ENCODE measurements around the gene PPP2R5A.
"Not testable (repeated sequence)": the region's sequence is repeated elsewhere in the genome, so short reads cannot be mapped to it uniquely, and the experiment has no call there.

PPP2R5A gene

GRCh38 chr1:212355230-212355969 is 70.2 kb downstream of the PPP2R5A start:
- no peak for DNase-seq (ENCODE audit: low read depth in 3 of 3)

DNA sequence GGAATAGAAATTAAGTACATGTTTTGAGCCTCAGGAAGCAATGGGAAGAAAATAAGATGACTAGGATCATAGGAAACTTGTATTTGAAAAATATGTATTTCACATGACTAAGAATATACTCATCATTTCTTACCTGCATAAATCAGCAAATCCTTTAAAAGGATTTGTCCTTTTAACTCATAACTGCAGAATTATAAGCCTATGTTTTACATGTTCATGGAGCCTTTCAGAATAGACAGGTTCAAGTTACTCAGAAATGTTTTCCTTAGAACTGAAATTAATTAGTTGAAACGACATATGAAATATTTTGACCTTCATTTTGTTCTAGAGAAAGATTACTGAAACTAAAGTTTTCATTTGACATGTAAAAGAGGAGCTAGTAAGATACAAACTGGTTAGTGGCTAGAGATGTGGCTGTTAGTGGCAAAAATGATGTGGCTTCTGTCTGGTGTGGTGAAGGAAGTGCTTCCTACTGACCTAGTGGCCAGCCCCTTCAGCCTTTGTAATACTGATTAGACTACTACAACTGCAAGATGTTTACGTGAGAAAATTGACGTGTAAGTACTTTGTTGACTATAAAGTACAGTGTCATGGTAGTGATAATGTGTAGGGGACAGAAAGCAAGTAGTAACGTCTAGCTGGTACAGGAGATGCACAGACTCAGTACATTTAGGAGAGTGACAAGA is 74.7 kb downstream of the PPP2R5A start:
- DNase-seq (ENCODE audit: low read depth in 3 of 3), result peak in 1 of 3 donors; percentile 1

DNA sequence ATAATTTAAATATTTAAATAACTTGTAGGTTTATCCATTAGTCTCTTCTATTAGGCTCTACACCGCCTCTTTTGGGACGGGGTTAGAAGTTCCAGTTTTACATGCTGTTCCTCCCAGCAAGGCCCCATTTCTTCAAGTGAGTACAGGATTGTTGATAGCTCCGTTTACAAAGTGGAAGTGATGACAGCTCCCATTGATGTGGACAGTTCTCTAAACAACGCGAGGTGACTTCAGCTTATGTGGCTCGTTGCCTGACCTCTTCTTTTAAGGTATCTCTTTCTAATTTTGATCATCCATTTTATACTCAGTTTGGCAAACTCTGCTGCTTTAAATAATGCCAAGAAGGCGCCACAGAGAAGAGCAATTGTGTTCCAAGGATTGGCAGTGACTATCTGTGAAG is 79.8 kb downstream of the PPP2R5A start:
- DNase-seq (ENCODE audit: low read depth in 3 of 3), result no peak

DNA sequence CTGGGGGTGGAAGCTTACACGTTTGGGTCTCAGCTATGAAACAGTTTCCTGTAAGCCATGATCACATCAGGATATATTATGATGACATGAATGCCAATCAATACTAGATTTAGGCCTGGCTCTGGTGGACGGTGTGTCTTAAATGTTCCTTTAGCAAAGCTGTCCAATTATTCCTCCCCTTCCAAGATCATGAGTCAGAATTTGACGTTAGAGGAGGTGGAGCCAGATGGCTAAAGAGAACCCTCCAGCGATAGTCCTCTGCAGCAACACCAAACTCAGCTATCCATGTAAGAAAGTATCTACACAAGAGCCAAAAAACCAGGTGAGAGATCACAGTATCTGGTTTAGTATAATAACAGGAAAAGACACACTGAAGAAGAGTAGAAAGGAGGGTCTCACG is 81.7 kb downstream of the PPP2R5A start:
- DNase-seq (ENCODE audit: low read depth in 3 of 3), result no peak

- DNase-seq (ENCODE audit: low read depth in 3 of 3), result no peak
These were observed 82.4 kb downstream of the PPP2R5A start for GRCh38 chr1:212367474-212368072.

GRCh38 chr1:212368073-212368484 is 82.9 kb downstream of the PPP2R5A start:
- peak; percentile 22 to 50 (median 24) for DNase-seq (ENCODE audit: low read depth in 3 of 3)

- no peak for DNase-seq (ENCODE audit: low read depth in 3 of 3)
These were observed 90.8 kb downstream of the PPP2R5A start for GRCh38 chr1:212375986-212376385.

- no peak for DNase-seq (ENCODE audit: low read depth in 3 of 3)
These were observed 92.4 kb downstream of the PPP2R5A start for GRCh38 chr1:212377644-212378043.

GRCh38 chr1:212379366-212379765 is 94.2 kb downstream of the PPP2R5A start:
- no peak for DNase-seq (ENCODE audit: low read depth in 3 of 3)

DNA sequence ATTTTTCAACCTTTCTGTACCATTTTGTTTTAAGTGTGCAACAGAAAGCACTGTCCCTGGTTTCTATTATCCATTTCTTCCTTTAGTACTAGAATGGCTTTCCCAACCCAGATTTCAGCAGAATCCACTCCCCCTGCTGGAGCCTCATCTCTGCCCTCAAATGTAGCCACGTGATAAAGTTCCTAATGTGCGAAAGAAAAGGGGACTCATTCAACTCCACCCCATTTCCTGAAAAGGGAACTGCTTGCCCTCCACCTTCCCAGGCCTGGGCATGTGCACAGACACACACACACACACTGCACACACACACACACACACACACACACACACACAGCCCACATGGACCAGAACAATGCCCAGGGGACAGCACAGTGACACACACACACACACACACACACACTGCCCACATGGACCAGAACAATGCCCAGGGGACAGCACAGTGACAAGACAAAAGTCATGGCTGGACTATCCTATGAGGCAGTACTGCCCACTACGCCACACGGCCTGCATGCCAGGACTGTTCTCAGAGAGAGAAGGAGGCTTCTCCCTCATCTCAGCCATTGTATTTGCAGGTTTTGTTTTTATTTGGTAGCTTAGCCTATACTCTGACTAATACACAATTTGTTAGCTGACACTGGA is 96.3 kb downstream of the PPP2R5A start:
- no peak for DNase-seq (ENCODE audit: low read depth in 3 of 3)

DNA sequence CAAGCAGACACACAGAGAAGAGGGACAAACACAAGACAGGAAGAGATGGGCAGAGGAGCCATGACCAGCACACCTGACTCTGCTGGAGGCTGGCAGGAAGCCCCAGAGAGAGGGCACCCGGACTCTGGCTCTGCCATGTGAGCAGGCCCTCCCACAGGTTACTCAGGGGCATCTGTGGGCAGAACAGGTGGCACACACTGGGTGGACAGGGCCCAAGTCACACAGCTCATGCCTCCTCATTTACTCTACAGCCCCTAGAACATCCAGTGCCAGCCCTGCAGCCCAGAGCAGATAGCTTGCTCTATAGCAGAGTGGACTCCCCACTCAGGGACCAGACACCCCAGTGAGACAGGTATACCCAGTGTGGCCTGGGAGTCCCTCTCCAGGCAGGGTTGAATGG is 100.8 kb downstream of the PPP2R5A start:
- no peak for DNase-seq (ENCODE audit: low read depth in 3 of 3)

- no peak for DNase-seq (ENCODE audit: low read depth in 3 of 3)
These were observed 103.9 kb downstream of the PPP2R5A start for GRCh38 chr1:212388985-212389716.

- not testable (repeated sequence) for DNase-seq (ENCODE audit: low read depth in 3 of 3)
These were observed 110.6 kb downstream of the PPP2R5A start for GRCh38 chr1:212395678-212396437.

- DNase-seq (ENCODE audit: low read depth in 3 of 3), result no peak
These were observed 111.4 kb downstream of the PPP2R5A start for GRCh38 chr1:212396638-212397037.

DNA sequence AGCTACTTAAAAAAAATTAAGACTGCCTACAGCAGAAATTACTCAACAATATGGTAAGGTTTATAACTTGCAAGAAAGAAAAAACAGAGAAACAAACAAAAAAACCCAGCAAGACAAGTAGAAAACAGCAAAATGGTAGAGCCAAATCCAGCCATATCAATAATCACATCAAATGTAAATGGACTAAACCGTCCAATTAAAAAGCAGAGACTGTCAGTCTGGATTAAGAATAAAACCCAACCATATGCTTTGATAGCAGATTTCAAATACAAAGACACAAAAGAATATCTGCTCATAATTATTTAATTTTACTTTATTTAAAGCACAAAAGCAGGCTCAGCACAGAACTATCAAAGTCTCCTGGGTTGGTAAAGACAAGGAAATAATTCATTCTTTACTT is 112.0 kb downstream of the PPP2R5A start:
- DNase-seq (ENCODE audit: low read depth in 3 of 3), result no peak

DNA sequence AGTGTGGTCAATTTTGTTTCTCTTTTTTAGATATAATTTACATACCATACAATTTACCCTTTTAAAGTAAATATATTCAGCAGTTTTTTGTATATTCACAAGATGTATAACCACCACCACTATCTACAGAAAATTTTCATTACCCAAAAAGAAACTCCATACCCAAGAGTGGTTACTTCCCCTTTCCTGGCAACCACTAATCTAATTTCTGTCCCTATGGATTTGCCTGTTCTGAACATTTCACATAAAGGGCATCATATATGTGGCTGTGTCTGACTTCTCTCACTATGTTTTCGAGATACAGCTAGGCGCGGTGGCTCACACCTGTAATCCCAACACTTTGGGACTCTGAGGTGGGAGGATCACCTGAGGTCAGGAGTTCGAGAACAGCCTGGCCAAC is 115.8 kb downstream of the PPP2R5A start:
- no peak for DNase-seq (ENCODE audit: low read depth in 3 of 3)

GRCh38 chr1:212401838-212402582 is 116.8 kb downstream of the PPP2R5A start:
- DNase-seq (ENCODE audit: low read depth in 3 of 3), result no peak

DNA sequence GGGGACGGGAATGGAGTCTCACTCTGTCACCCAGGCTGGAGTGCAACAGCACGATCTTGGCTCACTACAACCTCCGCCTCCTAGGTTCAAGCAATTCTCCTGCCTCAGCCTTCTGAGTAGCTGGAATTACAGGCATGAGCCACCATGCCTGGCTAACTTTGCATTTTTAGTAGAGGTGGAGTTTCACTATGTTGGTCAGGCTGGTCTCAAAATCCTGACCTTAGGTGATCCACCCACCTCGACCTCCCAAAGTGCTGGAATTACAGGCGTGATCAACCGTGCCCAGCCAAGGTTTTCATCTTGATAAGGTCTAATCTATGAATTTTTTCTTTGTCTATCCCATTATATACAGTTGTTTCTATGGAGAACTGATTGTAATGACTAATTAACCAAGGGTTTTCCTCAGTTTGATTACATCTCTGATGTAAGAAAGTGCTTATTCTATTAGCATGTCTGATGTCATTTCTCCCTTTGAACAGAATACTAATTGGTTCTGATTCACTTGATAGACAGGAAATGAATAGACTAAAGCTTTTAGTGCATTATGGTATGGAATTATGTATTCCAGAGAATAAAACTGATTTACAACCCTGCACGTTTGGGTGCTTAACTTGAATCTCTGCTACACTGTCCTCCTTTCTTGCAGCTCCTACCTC is 117.6 kb downstream of the PPP2R5A start:
- DNase-seq (ENCODE audit: low read depth in 3 of 3), result no peak

GRCh38 chr1:212410231-212410820 is 125.1 kb downstream of the PPP2R5A start:
- no peak for DNase-seq (ENCODE audit: low read depth in 3 of 3)

All from stimulated activated CD4-positive, alpha-beta T cell treated with anti-CD3 and anti-CD28 coated beads, TNF-alpha, amount 100 ng/mL, for 48 hours (primary cell).